ENCODE data around the gene MDGA2.
"Not testable (repeated sequence)": the region's sequence is repeated elsewhere in the genome, so short reads cannot be mapped to it uniquely, and the experiment has no call there.

MDGA2 gene

DNA sequence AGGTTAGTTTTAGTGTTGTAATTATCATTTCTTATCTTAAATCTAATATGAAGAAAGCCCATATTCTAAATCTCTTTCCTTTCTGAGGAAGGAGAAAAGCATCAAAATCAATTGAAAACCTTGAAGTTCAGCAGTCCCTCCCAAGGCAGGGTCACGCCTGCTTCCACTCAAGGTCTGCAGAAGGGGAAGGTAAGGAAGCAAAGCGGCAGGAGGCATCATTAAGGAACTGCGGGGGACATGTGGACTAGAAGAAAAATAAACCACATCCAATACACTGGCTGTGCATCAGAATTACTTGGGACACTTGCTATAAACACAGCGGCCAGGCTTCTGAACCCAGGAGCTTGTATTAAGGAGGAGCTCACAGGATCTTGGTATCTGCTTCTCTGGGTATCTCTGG, 759.9 kb downstream of the MDGA2 start:
- DNase-seq (ENCODE audit: low spot score): not testable (repeated sequence)

DNA sequence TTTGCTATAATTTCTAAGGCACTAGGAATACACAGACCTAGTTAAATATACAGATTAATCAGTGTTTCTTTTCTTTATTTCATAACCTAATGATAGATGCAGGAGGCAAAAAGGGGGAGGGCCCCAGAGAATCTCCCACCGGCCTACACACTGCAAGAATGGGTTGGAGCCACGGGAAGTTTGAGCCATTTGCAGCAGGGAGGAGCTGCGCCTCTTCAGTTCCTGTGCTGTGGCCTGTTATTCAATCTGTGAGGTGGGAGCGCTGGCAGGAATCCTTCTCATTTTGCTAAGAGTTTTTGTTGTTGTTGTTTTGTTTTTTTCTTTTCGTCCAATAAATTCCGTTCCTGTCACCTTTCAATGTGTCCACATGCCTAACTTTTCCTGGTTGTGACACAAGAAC, 772.6 kb downstream of the MDGA2 start:
- DNase-seq (ENCODE audit: low spot score): no peak

DNA sequence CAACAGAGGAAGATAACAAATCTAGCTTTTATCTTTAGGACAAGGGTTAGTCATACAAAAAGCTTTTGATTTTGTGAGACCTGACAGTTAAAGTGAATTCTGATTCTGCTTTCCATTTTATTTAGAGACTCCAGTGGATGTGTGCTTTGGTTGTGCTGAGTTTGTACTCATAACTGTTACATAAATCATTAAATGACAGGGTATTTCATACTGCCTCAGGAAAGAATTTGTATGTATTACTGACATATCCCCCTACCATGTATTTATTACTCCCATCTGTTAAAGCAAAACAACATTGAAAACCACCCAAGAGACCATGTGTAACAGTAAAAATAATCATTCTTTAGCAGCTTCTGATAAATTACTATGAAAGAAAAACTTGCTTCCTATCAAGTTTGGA, 780.9 kb downstream of the MDGA2 start:
- no peak for DNase-seq (ENCODE audit: low spot score)

DNA sequence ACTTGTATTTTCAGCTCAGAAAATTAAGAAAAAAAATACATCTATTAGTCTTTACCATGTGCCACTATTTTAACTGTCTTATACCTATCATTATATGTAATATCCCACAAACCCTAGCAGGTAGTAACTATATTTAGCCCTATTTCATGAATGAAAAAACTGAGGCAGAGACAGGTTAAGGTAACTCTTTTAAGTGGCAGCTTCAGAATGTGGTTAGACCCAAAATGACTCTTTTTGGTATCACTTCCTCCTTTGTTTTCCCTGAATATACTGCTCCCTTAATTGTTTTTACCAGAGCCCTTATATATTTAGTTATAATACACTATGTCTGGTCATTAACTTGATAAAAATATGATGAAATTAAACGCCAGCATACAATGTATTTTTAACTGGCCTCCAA, 788.3 kb downstream of the MDGA2 start:
- DNase-seq (ENCODE audit: low spot score): no peak

DNA sequence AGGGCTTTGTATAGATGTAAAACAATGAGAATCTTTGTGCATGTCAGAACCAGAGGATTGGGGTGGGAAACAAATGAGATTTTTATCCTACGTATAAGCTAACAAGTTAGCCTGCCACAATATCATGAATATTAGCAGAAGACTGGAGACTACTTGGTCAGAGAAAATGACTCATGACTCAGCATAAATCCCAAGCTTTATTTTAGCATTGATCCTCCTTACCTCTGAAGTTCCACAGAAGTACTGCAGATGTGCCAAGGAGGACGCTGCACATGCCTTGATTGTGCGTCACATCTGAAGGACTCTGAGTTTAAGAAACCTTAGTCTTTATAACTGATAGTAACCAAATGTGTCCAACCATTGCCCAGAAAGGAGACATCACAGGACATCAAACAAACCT, 789.8 kb downstream of the MDGA2 start:
- DNase-seq (ENCODE audit: low spot score): no peak

DNA sequence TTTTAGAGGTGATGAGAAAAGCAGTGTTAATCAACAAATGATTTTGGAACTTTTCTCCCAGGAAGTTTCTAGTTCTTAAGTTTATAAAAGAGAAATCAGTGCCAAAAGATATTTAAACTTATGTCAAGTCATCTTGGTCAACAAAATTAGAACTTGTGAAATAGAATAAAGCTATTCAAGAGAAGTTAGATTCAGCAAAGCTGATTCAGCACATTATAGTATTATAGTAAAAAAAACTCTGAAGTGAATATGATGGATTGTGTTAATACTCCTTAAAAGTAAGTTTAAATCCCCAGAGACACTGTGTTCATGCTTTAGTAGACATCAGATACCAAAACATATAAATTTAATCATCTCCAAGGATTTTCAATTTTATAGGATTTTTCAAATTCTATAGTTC, 813.7 kb downstream of the MDGA2 start:
- DNase-seq (ENCODE audit: low spot score): no peak

DNA sequence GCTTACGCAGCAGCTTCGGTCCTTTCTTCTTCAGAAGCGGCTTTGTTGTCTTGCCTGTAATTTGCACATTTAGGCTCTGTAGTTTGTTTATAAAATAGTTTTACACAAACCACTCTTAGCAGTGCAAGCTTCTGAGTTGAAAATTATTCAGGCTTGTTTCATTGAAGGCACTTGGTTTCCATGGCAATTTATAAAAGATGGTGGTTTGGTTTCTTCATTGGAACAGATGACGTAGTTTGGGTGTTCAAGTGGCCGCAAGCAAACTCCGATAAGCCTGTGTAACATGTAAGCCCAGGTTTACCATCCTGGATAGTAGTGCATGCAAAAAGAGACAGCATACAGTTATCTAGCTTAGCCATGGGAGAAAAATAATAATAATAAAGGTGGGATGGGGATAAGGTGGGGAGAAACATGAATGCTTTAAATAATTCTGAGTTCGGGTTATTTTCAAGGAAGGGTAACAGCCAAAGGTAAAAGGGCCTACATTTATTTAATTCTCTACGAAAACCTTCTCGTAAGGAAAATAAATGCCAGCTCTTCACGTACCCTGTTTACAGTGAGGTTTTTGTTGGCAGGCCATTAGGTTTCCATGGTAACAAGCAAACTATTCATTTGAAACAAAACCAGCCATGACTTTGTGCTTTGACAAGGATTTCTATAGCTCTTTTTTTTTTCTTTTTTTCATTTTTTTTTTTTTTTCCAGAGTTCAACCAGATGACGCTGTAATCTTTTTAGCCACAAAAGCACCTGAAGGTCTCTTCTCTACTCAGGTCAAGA, 834.3 kb downstream of the MDGA2 start:
- DNase-seq (ENCODE audit: low spot score): no peak

DNA sequence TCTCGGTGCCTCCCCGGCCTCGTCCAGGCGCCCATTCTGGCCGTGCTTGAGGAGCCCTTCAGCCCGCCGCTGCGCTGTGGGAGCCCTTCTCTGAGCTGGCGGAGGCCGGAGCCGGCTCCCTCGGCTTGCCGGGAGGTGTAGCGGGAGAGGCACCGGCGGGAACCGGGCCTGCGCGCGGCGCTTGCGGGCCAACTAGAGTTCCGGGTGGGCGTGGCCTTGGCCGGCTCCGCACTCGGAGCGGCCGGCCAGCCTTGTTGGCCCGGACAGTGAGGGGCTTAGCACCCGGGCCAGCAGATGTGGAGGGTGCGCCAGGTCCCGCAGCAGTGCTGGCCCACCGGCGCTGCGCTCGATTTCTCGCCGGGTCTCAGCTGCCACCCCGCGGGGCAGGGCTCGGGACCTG, 855.1 kb downstream of the MDGA2 start:
- DNase-seq (ENCODE audit: low spot score): no peak

DNA sequence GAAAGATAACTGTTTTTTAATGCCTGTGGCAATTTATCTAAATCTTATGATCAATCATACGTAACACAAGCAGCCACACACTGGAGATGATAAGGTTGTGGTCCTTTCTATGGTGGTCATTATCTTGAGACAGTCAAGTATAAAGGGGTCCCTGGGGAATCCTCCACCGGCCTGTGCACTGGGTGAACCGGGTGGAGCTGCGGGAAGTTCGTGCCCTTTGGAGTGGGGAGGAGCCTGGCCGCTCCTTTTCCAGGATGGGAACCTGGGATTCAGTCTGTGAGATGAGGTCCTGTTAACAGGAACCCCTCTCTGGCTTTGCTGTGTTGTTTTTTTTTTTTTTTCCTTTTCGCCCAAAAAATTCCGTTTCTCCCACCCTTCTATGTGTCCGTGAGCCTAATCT, 856.3 kb downstream of the MDGA2 start:
- DNase-seq (ENCODE audit: low spot score): no peak

DNA sequence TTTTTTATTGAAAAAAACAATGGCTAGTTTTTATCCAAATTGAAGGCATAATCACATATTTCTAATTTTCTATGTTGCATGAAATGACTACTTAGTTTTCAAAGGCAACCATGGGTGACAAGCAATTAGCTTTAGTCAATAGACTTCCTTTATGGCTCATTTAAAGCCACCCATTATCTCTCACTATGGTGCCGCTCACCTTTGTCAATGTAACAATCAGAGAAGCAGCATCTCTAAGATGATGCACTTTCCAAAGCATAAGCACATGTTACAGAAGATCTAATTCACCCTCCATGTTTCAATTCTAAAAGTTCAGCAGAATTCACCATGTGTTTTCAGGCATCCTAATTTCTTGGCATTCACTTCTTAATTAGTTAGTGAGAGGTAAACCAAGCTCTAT, 857.3 kb downstream of the MDGA2 start:
- DNase-seq (ENCODE audit: low spot score): no peak

DNA sequence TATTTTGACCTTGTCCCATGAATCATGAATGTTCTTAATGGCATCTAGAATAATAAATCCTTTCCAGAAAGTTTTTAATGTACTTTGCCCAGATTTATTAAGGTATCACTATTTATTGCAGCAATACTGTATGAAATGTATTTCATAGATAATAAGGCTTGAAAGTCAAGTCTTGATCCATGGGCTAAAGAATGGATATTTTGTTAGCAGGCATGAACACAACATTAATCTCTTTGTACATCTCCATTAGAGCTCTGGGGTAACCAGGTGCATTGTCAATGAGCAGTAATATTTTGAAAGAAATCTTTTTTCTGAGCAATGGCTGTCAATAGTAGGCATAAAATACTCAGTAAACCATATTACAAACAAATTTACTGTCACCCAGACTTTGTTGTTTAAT, 882.3 kb downstream of the MDGA2 start:
- DNase-seq (ENCODE audit: low spot score): no peak
